GM12891 (cell line): Measurements from ENCODE around the gene CACNA1A.

Source experiments
- PAX5 ChIP-seq: IDR thresholded peaks from 2 replicates; pipeline ENCODE4 v1.6.1; 2011; ENCODE audit warnings: low read length, moderate library complexity, mild to moderate bottlenecking; ENCODE audit not compliant: insufficient read depth, severe bottlenecking
- POLR2A ChIP-seq: IDR thresholded peaks from 2 replicates; pipeline ENCODE4 v1.6.1; 2011; ENCODE audit warnings: low read depth, low read length, control low read depth
- POLR2AphosphoS5 ChIP-seq: IDR thresholded peaks from 2 replicates; pipeline ENCODE4 v1.6.1; 2011; ENCODE audit warnings: low read depth, low read length, control low read depth
- SPI1 ChIP-seq: IDR thresholded peaks from 2 replicates; pipeline ENCODE4 v1.6.1; 2011; ENCODE audit warnings: low read depth, low read length, control low read depth

GRCh38 chr19:13220847-13221246 is 285.4 kb downstream of the CACNA1A start:
- TF ChIP-seq POLR2A (no peak), PAX5 (no peak), SPI1 (no peak), POLR2AphosphoS5 (no peak)
